ENCODE results near the gene INAFM2. TPM values are rescaled to one million over a fixed set of nuclear protein-coding genes. Genes with fewer than 3 reads are reported as not detected.

The INAFM2 gene
- total RNA-seq, 2 experiments from 2014 or later, result 3.3 to 4.4 TPM

DNA sequence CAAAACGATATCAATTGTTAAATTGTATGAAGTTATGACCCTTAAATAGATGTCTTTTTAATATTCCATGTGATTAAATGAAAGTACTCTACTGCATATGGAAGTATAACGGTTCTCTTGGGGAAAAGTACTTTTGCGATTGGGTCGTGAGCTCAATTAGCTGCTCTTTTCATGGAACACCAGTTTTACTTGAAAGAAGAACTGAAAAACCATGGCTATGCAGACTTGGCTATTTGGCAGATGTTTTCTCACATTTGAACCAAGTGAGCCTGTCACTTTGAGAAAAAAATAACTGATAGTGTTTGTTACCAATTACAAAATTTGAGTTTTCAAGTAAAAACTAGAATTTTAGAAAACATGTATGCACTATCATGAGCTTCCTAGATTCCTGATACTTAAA lies 5.9 kb upstream of the INAFM2 start:
- Histone ChIP-seq H3K27ac (ENCODE audit: low read depth, low read length, poor library complexity, severe bottlenecking) (no peak overlapping the region), H4K20me1 (ENCODE audit: insufficient read depth, low read length) (no peaks in the 10 kb centered on the region), H3K4me2 (ENCODE audit: low read length) (no peak overlapping the region), H3K9me3 (ENCODE audit: low read length) (no peaks in the 10 kb centered on the region), H3K79me2 (ENCODE audit: insufficient read depth, low read depth, low read length) (no peaks in the 10 kb centered on the region), H3K4me3 (ENCODE audit: low read depth, low read length, poor library complexity, severe bottlenecking) (no peak overlapping the region), H2AFZ (ENCODE audit: low read length) (no peak overlapping the region), H3K4me1 (ENCODE audit: insufficient read depth, low read length, poor library complexity, severe bottlenecking) (no peaks in the 10 kb centered on the region), H3K9me2 (ENCODE audit: insufficient read depth, low read length) (no peaks in the 10 kb centered on the region), H3K36me3 (ENCODE audit: insufficient read depth, low read length) (no peaks in the 10 kb centered on the region)
- ChIA-PET CTCF (ENCODE audit: unreplicated experiment) (no interaction called here), POLR2A (interaction anchor here (0.6 to 0.9 kb wide), 2 partner anchors 16 to 688 kb away, joined by 3 to 6 read pairs; no protein-coding TSS in a partner anchor)
- no peak for TF ChIP-seq EZH2phosphoT487 (IDR thresholded peaks at IDR 0.05; ENCODE audit: borderline replicate concordance, low read depth, low read length)
- TF ChIP-seq, protein P1, sequence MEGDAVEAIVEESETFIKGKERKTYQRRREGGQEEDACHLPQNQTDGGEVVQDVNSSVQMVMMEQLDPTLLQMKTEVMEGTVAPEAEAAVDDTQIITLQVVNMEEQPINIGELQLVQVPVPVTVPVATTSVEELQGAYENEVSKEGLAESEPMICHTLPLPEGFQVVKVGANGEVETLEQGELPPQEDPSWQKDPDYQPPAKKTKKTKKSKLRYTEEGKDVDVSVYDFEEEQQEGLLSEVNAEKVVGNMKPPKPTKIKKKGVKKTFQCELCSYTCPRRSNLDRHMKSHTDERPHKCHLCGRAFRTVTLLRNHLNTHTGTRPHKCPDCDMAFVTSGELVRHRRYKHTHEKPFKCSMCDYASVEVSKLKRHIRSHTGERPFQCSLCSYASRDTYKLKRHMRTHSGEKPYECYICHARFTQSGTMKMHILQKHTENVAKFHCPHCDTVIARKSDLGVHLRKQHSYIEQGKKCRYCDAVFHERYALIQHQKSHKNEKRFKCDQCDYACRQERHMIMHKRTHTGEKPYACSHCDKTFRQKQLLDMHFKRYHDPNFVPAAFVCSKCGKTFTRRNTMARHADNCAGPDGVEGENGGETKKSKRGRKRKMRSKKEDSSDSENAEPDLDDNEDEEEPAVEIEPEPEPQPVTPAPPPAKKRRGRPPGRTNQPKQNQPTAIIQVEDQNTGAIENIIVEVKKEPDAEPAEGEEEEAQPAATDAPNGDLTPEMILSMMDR (conservative IDR thresholded peaks at IDR 0.05; ENCODE audit: low read length), result no peak
- BruUV-seq (replicated peaks), result no TSS peak
- DNase-seq (ENCODE audit: low spot score), result no peak
- intact Hi-C loops (cut with micrococcal nuclease; ENCODE audit: unreplicated experiment), result no loop called here

DNA sequence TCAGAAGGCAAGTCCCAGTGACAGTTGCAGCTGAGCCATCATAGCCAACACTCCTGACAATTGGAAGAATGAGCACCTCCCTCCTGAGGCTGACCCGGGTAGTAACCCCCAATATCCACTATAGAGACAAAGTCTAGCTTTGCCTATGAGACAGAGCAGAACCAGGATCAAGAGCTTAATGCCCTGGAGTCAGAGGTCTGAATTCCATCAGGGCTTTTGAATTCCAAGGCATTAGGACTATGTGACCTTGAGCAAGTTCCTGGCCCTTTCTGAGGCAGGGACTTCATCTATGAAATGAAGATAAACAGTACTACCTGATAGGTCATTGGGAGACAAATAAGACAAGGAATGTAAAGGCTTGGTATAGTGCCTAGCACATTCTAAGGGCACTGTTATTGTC lies 3.1 kb upstream of the INAFM2 start:
- no peak overlapping the region for H3K27ac ChIP-seq (ENCODE audit: low read depth, low read length, poor library complexity, severe bottlenecking)
- no peak for DNase-seq (ENCODE audit: low spot score)
- no peak overlapping the region for H2AFZ ChIP-seq (ENCODE audit: low read length)
- TF ChIP-seq EZH2phosphoT487 (IDR thresholded peaks at IDR 0.05; ENCODE audit: borderline replicate concordance, low read depth, low read length), result no peak
- TF ChIP-seq, protein P1 (conservative IDR thresholded peaks at IDR 0.05; ENCODE audit: low read length), result no peak
- H4K20me1 ChIP-seq (ENCODE audit: insufficient read depth, low read length), result no peaks in the 10 kb centered on the region
- no TSS peak for BruUV-seq (replicated peaks)
- POLR2A ChIA-PET, result interaction anchor here (0.5 kb wide), 1 partner anchor 385 kb away, joined by 4 read pairs; no protein-coding TSS in a partner anchor
- no peak overlapping the region for H3K4me3 ChIP-seq (ENCODE audit: low read depth, low read length, poor library complexity, severe bottlenecking)
- H3K4me2 ChIP-seq (ENCODE audit: low read length), result no peak overlapping the region
- H3K4me1 ChIP-seq (ENCODE audit: insufficient read depth, low read length, poor library complexity, severe bottlenecking), result peaks cover 6% of the 10 kb centered on the region
- intact Hi-C loops (cut with micrococcal nuclease; ENCODE audit: unreplicated experiment), result loop anchor here (5.0 kb wide), 2 partner anchors 268 to 538 kb away; partner anchors contain the start of gene FSIP1
- no peaks in the 10 kb centered on the region for H3K36me3 ChIP-seq (ENCODE audit: insufficient read depth, low read length)
- H3K9me3 ChIP-seq (ENCODE audit: low read length), result no peaks in the 10 kb centered on the region
- no peaks in the 10 kb centered on the region for H3K9me2 ChIP-seq (ENCODE audit: insufficient read depth, low read length)
- H3K79me2 ChIP-seq (ENCODE audit: insufficient read depth, low read depth, low read length), result no peaks in the 10 kb centered on the region
- CTCF ChIA-PET (ENCODE audit: unreplicated experiment), result interaction anchor here (0.8 to 1.4 kb wide), 2 partner anchors 14 to 18 kb away, joined by 3 to 5 read pairs; no protein-coding TSS in a partner anchor

DNA sequence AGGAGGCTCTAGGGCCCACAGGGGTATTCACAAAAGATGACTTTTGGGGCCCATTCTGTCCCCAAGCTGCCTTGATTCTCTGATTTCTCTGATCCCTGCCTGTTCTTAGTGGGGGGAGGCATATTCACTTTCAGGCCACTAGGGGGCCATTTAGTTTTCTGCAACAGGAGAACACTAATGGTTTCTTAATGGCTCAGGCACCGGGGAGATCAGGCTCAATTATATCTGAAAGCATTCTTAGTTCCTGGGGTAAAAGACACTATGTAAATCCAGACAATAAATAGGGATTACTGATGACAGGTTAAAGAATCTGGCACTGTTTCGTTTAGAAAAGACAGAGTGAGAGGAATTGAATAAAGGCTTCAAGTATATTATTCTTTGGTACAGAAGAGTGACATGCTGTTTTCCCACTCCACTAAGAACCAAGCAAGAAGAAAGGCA lies 2.5 kb upstream of the INAFM2 start:
- intact Hi-C loops (cut with micrococcal nuclease; ENCODE audit: unreplicated experiment), result loop anchor here (1.0 to 5.0 kb wide), 3 partner anchors 17 to 539 kb away; partner anchors contain the start of gene FSIP1
- Histone ChIP-seq H3K9me2 (ENCODE audit: insufficient read depth, low read length) (no peaks in the 10 kb centered on the region), H3K4me1 (ENCODE audit: insufficient read depth, low read length, poor library complexity, severe bottlenecking) (peaks cover 6% of the 10 kb centered on the region), H3K36me3 (ENCODE audit: insufficient read depth, low read length) (no peaks in the 10 kb centered on the region), H3K9me3 (ENCODE audit: low read length) (no peaks in the 10 kb centered on the region), H2AFZ (ENCODE audit: low read length) (no peak overlapping the region), H3K4me3 (ENCODE audit: low read depth, low read length, poor library complexity, severe bottlenecking) (no peak overlapping the region), H4K20me1 (ENCODE audit: insufficient read depth, low read length) (no peaks in the 10 kb centered on the region), H3K79me2 (ENCODE audit: insufficient read depth, low read depth, low read length) (no peaks in the 10 kb centered on the region), H3K4me2 (ENCODE audit: low read length) (no peak overlapping the region), H3K27ac (ENCODE audit: low read depth, low read length, poor library complexity, severe bottlenecking) (no peak overlapping the region)
- no TSS peak for BruUV-seq (replicated peaks)
- CTCF ChIA-PET (ENCODE audit: unreplicated experiment), result interaction anchor here (1.4 kb wide), 1 partner anchor 13 kb away, joined by 3 read pairs; no protein-coding TSS in a partner anchor
- POLR2A ChIA-PET, result no interaction called here
- DNase-seq (ENCODE audit: low spot score), result peak; percentile 79
- TF ChIP-seq, protein P1 (conservative IDR thresholded peaks at IDR 0.05; ENCODE audit: low read length), result peak; percentile 97
- no peak for TF ChIP-seq EZH2phosphoT487 (IDR thresholded peaks at IDR 0.05; ENCODE audit: borderline replicate concordance, low read depth, low read length)

Measured in OCI-LY7 (cell line).